ENCODE measurements around the gene IFI27. TPM values are rescaled to one million over a fixed set of nuclear protein-coding genes. Genes with fewer than 3 reads are reported as not detected.

Gene IFI27
- total RNA-seq = 263 and 857 TPM in 2 replicates

GRCh38 chr14:94110552-94111181 is at the start of gene IFI27:
Gene IFI27, plus strand, starts transcription at chr14:94110736.

GRCh38 chr14:94080621-94081385 is 29.7 kb upstream of the IFI27 start, which contains the start of the genes DDX24 and IFI27L1:
Gene DDX24, minus strand, starts transcription at chr14:94081202. Its CDS starts 1,460 bp downstream, at chr14:94079742.
Gene IFI27L1, plus strand, starts transcription at chr14:94081310. Its CDS starts 15,628 bp downstream, at chr14:94096938.

GRCh38 chr14:94129111-94129757 is 18.7 kb downstream of the IFI27 start, which contains the start of gene IFI27L2:
Gene IFI27L2, minus strand, starts transcription at chr14:94129604. Its CDS starts 40 bp downstream, at chr14:94129564.

Other genes with a start within 250 kb of the IFI27 start
- not detected in 2 replicates for gene FAM181A, start 183.4 kb upstream of the IFI27 start, total RNA-seq
- 0.32 TPM in 1 of 2 replicates, not detected in the other for gene ASB2, start 134.2 kb upstream of the IFI27 start, total RNA-seq
- gene CCDC197, start 113.4 kb upstream of the IFI27 start, total RNA-seq = not detected in 2 replicates
- 0.49 and 1.2 TPM in 2 replicates for gene OTUB2, start 84.4 kb upstream of the IFI27 start, total RNA-seq
- gene DDX24, start 29.5 kb upstream of the IFI27 start, total RNA-seq = 60.7 and 129 TPM in 2 replicates
- 15.5 and 27.7 TPM in 2 replicates for gene IFI27L1, start 29.4 kb upstream of the IFI27 start, total RNA-seq
- 18.1 and 38.5 TPM in 2 replicates for gene IFI27L2, start 18.9 kb downstream of the IFI27 start, total RNA-seq
- gene PPP4R4, start 63.6 kb downstream of the IFI27 start, total RNA-seq = under 0.01 and 0.16 TPM in 2 replicates
- gene SERPINA10, start 182.5 kb downstream of the IFI27 start, total RNA-seq = not detected in 2 replicates
- gene SERPINA6, start 212.6 kb downstream of the IFI27 start, total RNA-seq = not detected in 2 replicates

Data from bladder microvascular endothelial cell (primary cell).